NB4 (cell line): ENCODE data around the gene CKMT1B.
"Not testable (repeated sequence)": the region's sequence is repeated elsewhere in the genome, so short reads cannot be mapped to it uniquely, and the experiment has no call there.

Source experiments
- CTCF ChIP-seq: IDR thresholded peaks from one replicate; pipeline ENCODE4 v1.5.1; 2012; ENCODE audit warnings: low read depth, low read length
- MAX ChIP-seq: IDR thresholded peaks from 2 replicates; pipeline ENCODE4 v1.6.1; 2011; ENCODE audit warnings: low read depth, low read length
- MYC ChIP-seq: IDR thresholded peaks from 2 replicates; pipeline ENCODE4 v1.6.1; 2011; ENCODE audit warnings: low read depth, low read length
- POLR2A ChIP-seq: IDR thresholded peaks from 2 replicates; pipeline ENCODE4 v1.6.1; 2011; ENCODE audit warnings: mild to moderate bottlenecking; ENCODE audit not compliant: insufficient read length; ENCODE audit errors: extremely low read depth

- TF ChIP-seq CTCF, POLR2A, MAX, MYC: not testable (repeated sequence)
These were observed 8.4 kb downstream of the CKMT1B start for GRCh38 chr15:43602233-43602632.
